SK-N-SH treated with all-trans-retinoic acid at 6 μM for 48 hours (cell line): ENCODE measurements around the gene PICK1.

Source experiments
- ATAC-seq: fragments of 200-7000 bp; cut with Tn5 transposase; 3 replicates; pipeline ENCODE4 v1.9.1; 2020; ENCODE audit warnings: mild to moderate bottlenecking, moderate library complexity
- ARNTL ChIP-seq: fragments of 450-650 bp; formaldehyde crosslinking; IDR thresholded peaks from 2 replicates; pipeline ENCODE4 v1.5.0; 2020; ENCODE audit warnings: low read depth, mild to moderate bottlenecking, moderate library complexity, borderline replicate concordance
- BACH2 ChIP-seq: fragments of 250-450 bp; sonication (Bioruptor Pico); IDR thresholded peaks from 2 replicates; pipeline ENCODE4 v1.9.0; 2021; ENCODE audit warnings: mild to moderate bottlenecking, borderline replicate concordance
- CREB5 ChIP-seq: fragments of 250-450 bp; sonication (Bioruptor Pico); IDR thresholded peaks from 2 replicates; pipeline ENCODE4 v1.5.1; 2020; ENCODE audit warnings: low read depth, mild to moderate bottlenecking, moderate library complexity
- CSDC2 ChIP-seq: fragments of 250-450 bp; sonication (Bioruptor Pico); IDR thresholded peaks from 2 replicates; pipeline ENCODE4 v1.5.0; 2020; ENCODE audit warnings: mild to moderate bottlenecking, moderate library complexity
- CSRNP3 ChIP-seq: fragments of 250-450 bp; sonication (Bioruptor Pico); IDR thresholded peaks from 2 replicates; pipeline ENCODE4 v1.5.1; 2021; ENCODE audit warnings: mild to moderate bottlenecking, moderate library complexity
- ESRRG ChIP-seq: fragments of 250-450 bp; sonication (Bioruptor Pico); IDR thresholded peaks from 2 replicates; pipeline ENCODE4 v1.6.1; 2021; ENCODE audit warnings: mild to moderate bottlenecking
- GLIS3 ChIP-seq: fragments of 250-450 bp; sonication (Bioruptor Pico); IDR thresholded peaks from 2 replicates; pipeline ENCODE4 v1.5.0; 2020; ENCODE audit warnings: mild to moderate bottlenecking, moderate library complexity
- ISL1 ChIP-seq: fragments of 250-450 bp; sonication (Bioruptor Pico); IDR thresholded peaks from 2 replicates; pipeline ENCODE4 v2.1.2; 2022; ENCODE audit warnings: mild to moderate bottlenecking, moderate library complexity
- OSR1 ChIP-seq: fragments of 250-450 bp; sonication (Bioruptor Pico); IDR thresholded peaks from 2 replicates; pipeline ENCODE4 v1.8.0; 2022; ENCODE audit warnings: moderate library complexity, mild to moderate bottlenecking, inconsistent platforms
- PATZ1 ChIP-seq: fragments of 250-450 bp; sonication (Bioruptor Pico); IDR thresholded peaks from 2 replicates; pipeline ENCODE4 v1.8.0; 2020; ENCODE audit warnings: mild to moderate bottlenecking, moderate library complexity, borderline replicate concordance
- POU6F1 ChIP-seq: fragments of 250-450 bp; sonication (Bioruptor Pico); IDR thresholded peaks from 2 replicates; pipeline ENCODE4 v1.8.0; 2021; ENCODE audit warnings: low read depth, mild to moderate bottlenecking, moderate library complexity, borderline replicate concordance
- PPARA ChIP-seq: fragments of 250-450 bp; sonication (Bioruptor Pico); IDR thresholded peaks from 2 replicates; pipeline ENCODE4 v1.5.0; 2020; ENCODE audit warnings: mild to moderate bottlenecking, borderline replicate concordance
- RARB ChIP-seq: fragments of 250-450 bp; sonication (Bioruptor Pico); IDR thresholded peaks from 2 replicates; pipeline ENCODE4 v1.8.0; 2021; ENCODE audit warnings: mild to moderate bottlenecking, moderate library complexity
- SNAI2 ChIP-seq: fragments of 250-450 bp; sonication (Bioruptor Pico); IDR thresholded peaks from 2 replicates; pipeline ENCODE4 v1.5.0; 2020; ENCODE audit warnings: mild to moderate bottlenecking, moderate library complexity
- TCF4 ChIP-seq: fragments of 250-450 bp; sonication (Bioruptor Pico); IDR thresholded peaks from 2 replicates; pipeline ENCODE4 v1.8.0; 2021; ENCODE audit warnings: mild to moderate bottlenecking, moderate library complexity, borderline replicate concordance
- TOX ChIP-seq: fragments of 250-450 bp; sonication (Bioruptor Pico); IDR thresholded peaks from 2 replicates; pipeline ENCODE4 v1.8.0; 2021; ENCODE audit warnings: mild to moderate bottlenecking, moderate library complexity, borderline replicate concordance
- TSHZ2 ChIP-seq: fragments of 250-450 bp; sonication (Bioruptor Pico); IDR thresholded peaks from 2 replicates; pipeline ENCODE4 v1.5.0; 2020; ENCODE audit warnings: mild to moderate bottlenecking, moderate library complexity
- ZC3H10 ChIP-seq: fragments of 250-450 bp; sonication (Bioruptor Pico); IDR thresholded peaks from 2 replicates; pipeline ENCODE4 v1.5.1; 2021; ENCODE audit warnings: mild to moderate bottlenecking, moderate library complexity
- ZFP3 ChIP-seq: fragments of 250-450 bp; sonication (Bioruptor Pico); IDR thresholded peaks from 2 replicates; pipeline ENCODE4 v1.5.0; 2020; ENCODE audit warnings: mild to moderate bottlenecking, moderate library complexity
- ZFP30 ChIP-seq: fragments of 450-650 bp; formaldehyde crosslinking; IDR thresholded peaks from 2 replicates; pipeline ENCODE4 v1.5.0; 2022; ENCODE audit warnings: mild to moderate bottlenecking, moderate library complexity
- ZNF70 ChIP-seq: fragments of 450-650 bp; formaldehyde crosslinking; IDR thresholded peaks from 2 replicates; pipeline ENCODE4 v1.5.0; 2020; ENCODE audit warnings: mild to moderate bottlenecking, moderate library complexity
- ZNF8 ChIP-seq: fragments of 450-650 bp; formaldehyde crosslinking; IDR thresholded peaks from 2 replicates; pipeline ENCODE4 v1.5.0; 2020; ENCODE audit warnings: mild to moderate bottlenecking, moderate library complexity

Gene PICK1

GRCh38 chr22:38043151-38044039, 13.8 kb upstream of the PICK1 start:
- TF ChIP-seq ZNF70 (CRISPR knock-in tag) (no peak), CSRNP3 (CRISPR knock-in tag) (no peak), TSHZ2 (no peak), BACH2 (CRISPR knock-in tag) (no peak), ZFP30 (no peak), ZC3H10 (CRISPR knock-in tag) (no peak), PPARA (CRISPR knock-in tag) (no peak), POU6F1 (no peak), RARB (CRISPR knock-in tag) (no peak), ZFP3 (CRISPR knock-in tag) (no peak), ESRRG (CRISPR knock-in tag) (no peak), ISL1 (CRISPR knock-in tag) (no peak), CREB5 (CRISPR knock-in tag) (no peak), GLIS3 (no peak), ZNF8 (CRISPR knock-in tag) (no peak), TCF4 (CRISPR knock-in tag) (no peak), CSDC2 (CRISPR knock-in tag) (no peak), TOX (CRISPR knock-in tag) (no peak)

GRCh38 chr22:38046070-38046748, 11.0 kb upstream of the PICK1 start:
- no peak for ATAC-seq
- TF ChIP-seq ARNTL (no peak), ZFP30 (no peak), OSR1 (CRISPR knock-in tag) (no peak), ZNF8 (CRISPR knock-in tag) (no peak), CREB5 (CRISPR knock-in tag) (no peak), GLIS3 (no peak), CSDC2 (CRISPR knock-in tag) (no peak), POU6F1 (no peak), CSRNP3 (CRISPR knock-in tag) (no peak), PPARA (CRISPR knock-in tag) (no peak), ESRRG (CRISPR knock-in tag) (no peak), ZC3H10 (CRISPR knock-in tag) (no peak), PATZ1 (CRISPR knock-in tag) (no peak), ZNF70 (CRISPR knock-in tag) (no peak), RARB (CRISPR knock-in tag) (no peak), SNAI2 (CRISPR knock-in tag) (no peak)

More at GRCh38 chr22:38043151-38044039, 13.8 kb upstream of the PICK1 start:
- no peak for ATAC-seq
